Stomach smooth muscle (tissue), 2 donors: ENCODE measurements around the gene WWC1.

ENCODE experiments used
- H3K27ac ChIP-seq: one replicate; pipeline ENCODE4 v1.7.0; 2013; ENCODE audit warnings: mild to moderate bottlenecking, low read length, inconsistent platforms
- H3K27me3 ChIP-seq, 2 donors: one replicate each; pipeline ENCODE4 v1.7.0; 2013; ENCODE audit warnings: low read length in 2 of 2; ENCODE audit not compliant: insufficient read depth in 2 of 2, control insufficient read depth in 1 of 2
- H3K36me3 ChIP-seq, 2 donors: one replicate each; pipeline ENCODE4 v1.7.0; 2013; ENCODE audit warnings: low read length in 2 of 2; ENCODE audit not compliant: control insufficient read depth in 2 of 2, insufficient read depth in 2 of 2
- H3K4me1 ChIP-seq: one replicate; pipeline ENCODE4 v1.7.0; 2013; ENCODE audit warnings: low read length; ENCODE audit not compliant: control insufficient read depth, insufficient read depth
- H3K4me3 ChIP-seq, 2 donors: one replicate each; pipeline ENCODE4 v1.7.0; 2013; ENCODE audit warnings: low read length in 2 of 2
- H3K9ac ChIP-seq, 2 donors: one replicate each; pipeline ENCODE4 v1.7.0; 2013; ENCODE audit warnings: low read length in 2 of 2, mild to moderate bottlenecking in 1 of 2
- H3K9me3 ChIP-seq, 2 donors: one replicate each; pipeline ENCODE4 v1.7.0; 2013; ENCODE audit warnings: low read length in 2 of 2; ENCODE audit not compliant: control insufficient read depth in 2 of 2
- donor health status: healthy.
- donor health status: Pancreatic carcinoma.

WWC1 gene

GRCh38 chr5:168467755-168468330 lies 176.4 kb downstream of the WWC1 start:
- no peaks in the 10 kb centered on the region for H3K9me3 ChIP-seq
- H3K4me3 ChIP-seq, result no peak overlapping the region
- no peaks in the 10 kb centered on the region for H3K36me3 ChIP-seq
- no peak overlapping the region for H3K9ac ChIP-seq
- peaks cover 0 to 5% of the 10 kb centered on the region in 2 donors for H3K27me3 ChIP-seq
- no peak overlapping the region for H3K27ac ChIP-seq
- H3K4me1 ChIP-seq, result no peaks in the 10 kb centered on the region

GRCh38 chr5:168468836-168469235 lies 177.4 kb downstream of the WWC1 start:
- H3K36me3 ChIP-seq, result no peaks in the 10 kb centered on the region
- no peak overlapping the region for H3K27ac ChIP-seq
- no peaks in the 10 kb centered on the region for H3K9me3 ChIP-seq
- peaks cover 0 to 5% of the 10 kb centered on the region in 2 donors for H3K27me3 ChIP-seq
- H3K4me1 ChIP-seq, result no peaks in the 10 kb centered on the region
- no peak overlapping the region for H3K4me3 ChIP-seq
- no peak overlapping the region for H3K9ac ChIP-seq

- Histone ChIP-seq H3K36me3 (no peaks in the 10 kb centered on the region), H3K4me1 (no peaks in the 10 kb centered on the region), H3K9me3 (no peaks in the 10 kb centered on the region), H3K27me3 (peaks cover 0 to 5% of the 10 kb centered on the region in 2 donors), H3K4me3 (no peak overlapping the region), H3K9ac (no peak overlapping the region), H3K27ac (no peak overlapping the region)
These were observed 178.4 kb downstream of the WWC1 start for GRCh38 chr5:168469816-168470215.

GRCh38 chr5:168471785-168472184 lies 180.3 kb downstream of the WWC1 start:
- peaks cover 0 to 4% of the 10 kb centered on the region in 2 donors for H3K27me3 ChIP-seq
- H3K4me1 ChIP-seq, result no peaks in the 10 kb centered on the region
- H3K9me3 ChIP-seq, result no peaks in the 10 kb centered on the region
- H3K27ac ChIP-seq, result no peak overlapping the region
- H3K4me3 ChIP-seq, result no peak overlapping the region
- H3K36me3 ChIP-seq, result no peaks in the 10 kb centered on the region
- H3K9ac ChIP-seq, result no peak overlapping the region

- H3K9ac ChIP-seq, result no peak overlapping the region
- peaks cover 0 to 4% of the 10 kb centered on the region in 2 donors for H3K27me3 ChIP-seq
- H3K27ac ChIP-seq, result no peak overlapping the region
- no peaks in the 10 kb centered on the region for H3K4me1 ChIP-seq
- H3K36me3 ChIP-seq, result no peaks in the 10 kb centered on the region
- no peaks in the 10 kb centered on the region for H3K9me3 ChIP-seq
- H3K4me3 ChIP-seq, result no peak overlapping the region
These were observed 180.9 kb downstream of the WWC1 start for GRCh38 chr5:168472329-168472728.

GRCh38 chr5:168474319-168474718 lies 182.9 kb downstream of the WWC1 start:
- Histone ChIP-seq H3K36me3 (no peaks in the 10 kb centered on the region), H3K27ac (no peak overlapping the region), H3K4me1 (no peaks in the 10 kb centered on the region), H3K27me3 (peaks cover 0 to 4% of the 10 kb centered on the region in 2 donors), H3K9ac (no peak overlapping the region), H3K4me3 (no peak overlapping the region), H3K9me3 (no peaks in the 10 kb centered on the region)

GRCh38 chr5:168477060-168477459 lies 185.6 kb downstream of the WWC1 start:
- Histone ChIP-seq H3K9me3 (no peaks in the 10 kb centered on the region), H3K4me3 (no peak overlapping the region), H3K36me3 (no peaks in the 10 kb centered on the region)

GRCh38 chr5:168479166-168479565 lies 187.7 kb downstream of the WWC1 start:
- H3K9me3 ChIP-seq, result no peaks in the 10 kb centered on the region
- no peaks in the 10 kb centered on the region for H3K27me3 ChIP-seq
- no peak overlapping the region for H3K9ac ChIP-seq

More at GRCh38 chr5:168477060-168477459, 185.6 kb downstream of the WWC1 start:
- no peaks in the 10 kb centered on the region for H3K27me3 ChIP-seq
- H3K27ac ChIP-seq, result no peak overlapping the region
- no peak overlapping the region for H3K9ac ChIP-seq
- H3K4me1 ChIP-seq, result no peaks in the 10 kb centered on the region

GRCh38 chr5:168480601-168481000 lies 189.2 kb downstream of the WWC1 start:
- Histone ChIP-seq H3K9me3 (no peaks in the 10 kb centered on the region), H3K4me1 (no peaks in the 10 kb centered on the region), H3K27ac (no peak overlapping the region), H3K4me3 (no peak overlapping the region), H3K27me3 (no peaks in the 10 kb centered on the region), H3K9ac (no peak overlapping the region), H3K36me3 (no peaks in the 10 kb centered on the region)

More at GRCh38 chr5:168479166-168479565, 187.7 kb downstream of the WWC1 start:
- Histone ChIP-seq H3K4me1 (no peaks in the 10 kb centered on the region), H3K36me3 (no peaks in the 10 kb centered on the region), H3K27ac (no peak overlapping the region), H3K4me3 (no peak overlapping the region)

GRCh38 chr5:168481330-168481788 lies 189.9 kb downstream of the WWC1 start:
- no peaks in the 10 kb centered on the region for H3K9me3 ChIP-seq

GRCh38 chr5:168482361-168482760 lies 190.9 kb downstream of the WWC1 start:
- Histone ChIP-seq H3K4me3 (no peak overlapping the region), H3K27ac (no peak overlapping the region), H3K9me3 (no peaks in the 10 kb centered on the region), H3K4me1 (peaks cover 8% of the 10 kb centered on the region), H3K36me3 (no peaks in the 10 kb centered on the region), H3K9ac (no peak overlapping the region), H3K27me3 (no peaks in the 10 kb centered on the region)

More at GRCh38 chr5:168481330-168481788, 189.9 kb downstream of the WWC1 start:
- Histone ChIP-seq H3K4me3 (no peak overlapping the region), H3K4me1 (peaks cover 4% of the 10 kb centered on the region), H3K9ac (no peak overlapping the region), H3K27me3 (no peaks in the 10 kb centered on the region), H3K36me3 (no peaks in the 10 kb centered on the region), H3K27ac (no peak overlapping the region)
